ENCODE results near the gene KIAA2012. TPM values are rescaled to one million over a fixed set of nuclear protein-coding genes. Genes with fewer than 3 reads are reported as not detected.
A peak's percentile ranks its signal among the peaks of the same experiment; 100 is the strongest.
"Not testable (repeated sequence)": the region's sequence is repeated elsewhere in the genome, so short reads cannot be mapped to it uniquely, and the experiment has no call there.

KIAA2012 gene
- total RNA-seq, 1 donor from 2014 or later, result not detected

DNA sequence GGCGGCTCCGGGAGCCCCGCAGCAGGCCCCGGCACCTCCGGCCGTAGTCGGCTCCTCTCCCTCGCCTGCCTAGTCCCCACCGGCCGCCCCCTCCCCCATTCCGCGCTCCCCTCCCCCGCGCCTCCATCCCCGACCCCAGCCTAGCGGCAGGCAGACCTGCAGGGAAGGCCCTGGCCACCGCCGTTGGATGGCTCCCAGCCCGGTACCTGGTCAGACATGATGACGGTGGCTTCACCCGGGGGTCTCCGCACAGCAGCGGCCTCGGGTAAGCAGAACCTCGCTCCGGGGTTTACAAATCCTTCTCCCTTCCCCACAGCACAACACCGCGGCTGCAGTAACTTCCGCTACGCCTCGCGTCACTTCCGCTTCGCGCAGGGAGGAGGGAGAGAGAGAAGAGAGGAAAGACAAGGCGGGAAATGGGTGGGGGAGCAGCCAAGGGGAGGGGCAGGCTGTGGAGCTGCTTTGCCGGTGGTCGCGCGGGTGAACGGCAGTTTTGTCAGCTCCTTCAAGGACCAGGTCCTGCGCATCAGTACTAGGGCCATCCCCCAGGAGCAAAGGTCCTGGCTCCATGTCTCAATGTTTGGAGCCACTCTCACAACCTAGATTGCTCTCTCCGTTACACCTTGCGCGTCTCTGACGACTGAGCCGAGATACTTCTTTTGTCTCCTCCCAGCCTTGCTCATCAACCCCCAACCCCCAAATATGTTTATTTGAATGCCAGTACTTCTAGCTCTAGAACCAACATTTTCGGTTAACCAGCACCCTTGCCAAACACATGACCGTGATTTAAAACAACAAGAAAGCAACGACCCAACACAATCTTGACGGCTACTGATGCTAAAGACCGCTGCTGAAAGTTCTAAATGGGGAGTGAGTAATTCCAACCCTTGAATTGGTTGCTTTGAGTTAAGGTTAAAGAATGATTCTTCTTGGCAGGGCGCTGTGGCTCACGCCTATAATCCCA is 165.5 kb downstream of the KIAA2012 start, which contains the start of gene SUMO1:
TSS of gene SUMO1 (minus strand) at position 364 of the 964 bp plus-strand sequence. CDS start at position 218, 146 bp downstream.
- Mint-ChIP-seq H3K4me3 (peak within 1 kb of the TSS; percentile 98), H3K9me3 (no peaks in the 10 kb centered on the region), H3K4me1 (ENCODE audit: low read depth) (peaks cover 26% of the 10 kb centered on the region), H3K27me3 (ENCODE audit: insufficient read depth) (peaks cover 4% of the 10 kb centered on the region), H3K36me3 (ENCODE audit: low read depth) (peaks cover 4% of the 10 kb centered on the region), H3K27ac (peak within 1 kb of the TSS; percentile 93)
- peak; percentile 89 for DNase-seq (ENCODE audit: low spot score)
- intact Hi-C loops (cut with micrococcal nuclease), result loop anchor here (1.0 to 5.0 kb wide), 9 partner anchors 27 to 1428 kb away; partner anchors contain the start of genes BMPR2, BZW1, FZD7 and NIF3L1

DNA sequence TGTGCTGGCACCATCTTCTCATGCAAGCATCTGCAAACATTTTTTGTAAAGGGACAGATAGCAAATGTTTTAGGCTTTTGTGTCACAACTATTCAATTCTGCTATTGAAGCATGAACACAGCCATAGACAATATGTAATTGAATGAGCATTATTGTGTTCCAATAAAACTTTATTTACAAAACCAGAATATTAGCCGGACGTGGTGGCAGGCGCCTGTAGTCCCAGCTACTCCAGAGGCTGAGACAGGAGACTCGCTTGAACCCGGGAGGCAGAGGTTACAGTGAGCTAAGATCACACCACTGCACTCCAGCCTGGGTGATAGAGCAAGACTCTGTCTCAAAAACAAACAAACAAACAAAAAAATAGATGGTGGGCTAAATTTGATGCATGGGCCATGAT is 174.7 kb downstream of the KIAA2012 start:
- DNase-seq (ENCODE audit: low spot score); intact Hi-C loops (cut with micrococcal nuclease); H3K9me3 Mint-ChIP-seq; H3K4me3 Mint-ChIP-seq; H3K4me1 Mint-ChIP-seq (ENCODE audit: low read depth); H3K27me3 Mint-ChIP-seq (ENCODE audit: insufficient read depth); H3K27ac Mint-ChIP-seq; H3K36me3 Mint-ChIP-seq (ENCODE audit: low read depth): not testable (repeated sequence)

DNA sequence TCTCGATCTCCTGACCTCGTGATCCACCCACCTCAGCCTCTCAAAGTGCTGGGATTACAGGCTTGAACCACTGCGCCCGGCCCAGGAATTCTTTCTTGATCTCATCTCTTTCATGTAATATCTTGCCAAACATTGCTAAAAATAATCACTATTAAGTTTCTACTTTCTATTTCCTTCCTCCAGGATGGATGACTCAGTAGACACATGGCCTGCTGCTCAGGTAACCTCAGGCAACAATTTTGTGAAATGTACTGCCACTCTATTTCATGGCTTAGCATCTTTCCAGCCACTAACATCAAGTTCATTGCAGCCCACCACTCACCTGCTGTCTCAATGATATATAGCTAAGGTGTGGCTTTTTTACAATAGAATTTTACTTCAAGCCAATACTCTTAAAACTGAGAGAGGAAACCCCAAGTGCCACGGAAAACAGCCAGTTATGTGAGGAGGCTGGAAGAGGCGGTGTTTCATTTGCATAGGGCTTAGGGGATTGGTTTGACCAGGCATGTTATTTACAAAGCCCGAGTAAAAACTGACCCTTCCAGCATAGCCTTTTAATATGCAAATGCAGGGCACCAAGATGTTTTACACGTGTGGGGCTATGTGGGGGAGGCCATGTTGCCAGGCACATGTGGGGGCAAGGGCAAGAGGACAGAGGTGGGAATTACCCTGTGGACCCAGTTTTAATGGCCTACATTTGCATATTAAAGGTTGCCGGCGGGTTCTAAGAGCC is 176.6 kb downstream of the KIAA2012 start:
- Mint-ChIP-seq H3K27ac (no peak overlapping the region), H3K4me1 (ENCODE audit: low read depth) (peaks cover 6% of the 10 kb centered on the region), H3K36me3 (ENCODE audit: low read depth) (no peaks in the 10 kb centered on the region), H3K4me3 (no peak overlapping the region), H3K27me3 (ENCODE audit: insufficient read depth) (peaks cover 11% of the 10 kb centered on the region), H3K9me3 (no peaks in the 10 kb centered on the region)
- no peak for DNase-seq (ENCODE audit: low spot score)
- intact Hi-C loops (cut with micrococcal nuclease), result no loop called here

DNA sequence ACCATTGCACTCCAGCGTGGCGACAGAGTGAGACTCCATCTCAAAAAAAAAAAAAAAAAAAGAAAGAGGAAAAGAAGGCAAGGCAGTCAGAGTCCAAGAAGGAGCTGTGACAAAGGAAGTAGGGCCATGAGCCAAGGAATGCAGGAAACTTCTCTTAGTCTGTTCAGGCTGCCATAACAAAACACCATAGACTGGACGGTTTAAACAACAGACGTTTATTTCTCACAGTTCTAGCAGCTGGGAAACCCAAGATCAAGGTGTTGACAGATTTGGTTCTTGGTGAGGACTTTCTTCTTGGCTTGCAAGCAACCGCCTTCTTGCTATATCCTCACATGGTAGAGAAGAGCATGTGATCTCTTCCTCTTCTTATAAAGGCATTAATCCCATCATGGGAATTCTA is 178.4 kb downstream of the KIAA2012 start:
- H3K9me3 Mint-ChIP-seq, result no peaks in the 10 kb centered on the region
- H3K27ac Mint-ChIP-seq, result no peak overlapping the region
- intact Hi-C loops (cut with micrococcal nuclease), result no loop called here
- no peak for DNase-seq (ENCODE audit: low spot score)
- H3K4me1 Mint-ChIP-seq (ENCODE audit: low read depth), result peaks cover 6% of the 10 kb centered on the region
- peaks cover 8% of the 10 kb centered on the region for H3K27me3 Mint-ChIP-seq (ENCODE audit: insufficient read depth)
- no peaks in the 10 kb centered on the region for H3K36me3 Mint-ChIP-seq (ENCODE audit: low read depth)
- H3K4me3 Mint-ChIP-seq, result no peak overlapping the region

Other genes with a start within 250 kb of the KIAA2012 start
- gene FZD7, start 39.4 kb upstream of the KIAA2012 start, total RNA-seq, result 1.2 and 1.5 TPM in 2 replicates
- gene SUMO1, start 165.3 kb downstream of the KIAA2012 start, total RNA-seq, result 126 and 127 TPM in 2 replicates
- 227 and 241 TPM in 2 replicates for gene NOP58, start 192.5 kb downstream of the KIAA2012 start, total RNA-seq

Data from activated T-helper 1 cell treated with anti-CD3 and anti-CD28 coated beads, Interleukin-12 subunit alpha, Interleukin-12 subunit beta, Interleukin-2, Interleukin-4 antibody, amounts not matched to agents 30 ng/mL and 10 ng/mL and 1 ng/mL, durations not matched to agents 14 hours and 24 hours and 36 hours (primary cell).